ENCODE results near the gene RFX7. TPM values are rescaled to one million over a fixed set of nuclear protein-coding genes. Genes with fewer than 3 reads are reported as not detected.

The RFX7 gene
- total and polyA plus RNA-seq, 2 of the 8 experiments (the other 6 are each of a cell fraction or from before 2014, with no cell fraction given) = 10.4 to 40.9 TPM

DNA sequence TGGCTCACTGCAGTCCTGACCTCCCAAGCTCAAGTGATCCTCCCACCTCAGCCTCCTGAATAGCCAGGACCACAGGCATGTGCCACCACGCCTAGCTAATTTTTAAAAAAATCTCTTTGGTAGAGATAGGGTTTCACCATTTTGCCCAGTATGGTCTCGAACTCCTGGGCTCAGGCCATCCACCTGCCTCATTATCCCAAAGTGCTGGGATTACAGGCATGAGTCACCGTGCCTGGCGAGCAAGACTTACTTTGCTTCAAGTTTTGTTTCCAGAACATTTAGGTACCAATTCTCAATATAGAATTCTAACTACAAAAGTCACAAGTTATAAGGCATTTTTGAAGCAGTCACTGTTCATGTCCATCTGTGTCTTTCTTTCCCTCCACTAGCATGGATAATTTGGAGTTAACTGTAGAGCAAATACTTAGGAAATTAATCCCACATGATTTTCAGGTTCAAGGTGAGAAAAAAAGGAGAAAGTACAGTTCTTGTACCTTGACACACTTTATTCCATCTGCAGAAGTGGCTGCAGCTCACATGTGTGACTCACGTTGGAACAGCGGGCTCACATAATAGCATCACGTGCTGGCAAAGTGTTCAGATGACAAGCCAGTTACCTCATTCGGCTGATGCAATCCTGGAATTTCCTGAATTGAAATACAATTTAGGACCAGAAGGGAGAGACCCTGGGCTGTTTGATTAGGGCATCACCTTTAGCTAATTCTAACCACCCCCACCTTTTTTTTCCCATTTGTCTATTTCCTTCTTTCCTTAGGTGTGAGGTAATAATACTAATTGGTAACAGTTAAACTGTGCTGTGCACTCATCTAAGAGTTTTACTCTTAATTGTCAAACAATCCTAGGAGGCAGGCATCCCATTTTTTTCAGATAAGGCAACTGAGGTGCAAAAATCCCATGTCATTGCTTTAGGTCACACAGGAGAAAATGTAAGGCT is 203.3 kb downstream of the RFX7 start:
- ChIA-PET CTCF (ENCODE audit: partially characterized antibody) (interaction anchor here (1.1 to 3.2 kb wide), 2 partner anchors 13 to 22 kb away, joined by 6 to 18 read pairs; no protein-coding TSS in a partner anchor), POLR2A (ENCODE audit: partially characterized antibody) (no interaction called here)
- Histone ChIP-seq H2AFZ (ENCODE audit: low read length) (peak overlapping the region; percentile 81), H3K9me3 (ENCODE audit: insufficient read depth in 2 of 2, low read depth in 1 of 2, low read length in 1 of 2) (no peaks in the 10 kb centered on the region), H3K4me3 (ENCODE audit: extremely low read depth in 1 of 4, insufficient read depth in 2 of 4, low read depth in 3 of 4, low read length in 4 of 4) (no peak overlapping the region), H3K4ac (replicated peaks; ENCODE audit: insufficient read length, low read depth, low read length) (no peak overlapping the region), H4K5ac (ENCODE audit: insufficient read length, low read depth, low read length) (no peak overlapping the region), H3K14ac (ENCODE audit: insufficient read length) (no peak overlapping the region), H3K4me1 (replicated peaks in 1 of 4; ENCODE audit: control insufficient read depth in 3 of 4, insufficient read depth in 4 of 4, low read length in 3 of 4) (peaks cover 0 to 5% (median 2%) of the 10 kb centered on the region in 4 experiments; a peak in 4 of 7 replicates), H3K27ac (ENCODE audit: low read depth, low read length) (no peak overlapping the region), H3K56ac (replicated peaks; ENCODE audit: insufficient read length, low read depth, low read length) (no peak overlapping the region), H3K27me3 (replicated peaks in 1 of 4; ENCODE audit: control insufficient read depth in 3 of 4, extremely low read depth in 1 of 4, insufficient read depth in 3 of 4, low read length in 3 of 4) (no peaks in the 10 kb centered on the region), H3K36me3 (ENCODE audit: control insufficient read depth in 2 of 4, insufficient read depth in 4 of 4, low read length in 3 of 4) (no peaks in the 10 kb centered on the region), H4K8ac (ENCODE audit: extremely low read depth, insufficient read depth, low read length) (peak overlapping the region; percentile 14; the same call in 1 of the 2 replicates), H2BK120ac (replicated peaks; ENCODE audit: low read depth, low read length) (no peak overlapping the region), H4K20me1 (replicated peaks in 1 of 2; ENCODE audit: control insufficient read depth in 1 of 2, insufficient read depth in 2 of 2, low read length in 2 of 2) (no peaks in the 10 kb centered on the region), H3K23ac (ENCODE audit: insufficient read length) (no peak overlapping the region), H3K79me2 (ENCODE audit: control insufficient read depth in 1 of 2, insufficient read depth in 2 of 2, low read length in 2 of 2) (no peaks in the 10 kb centered on the region), H3K23me2 (ENCODE audit: low read depth, low read length) (no peaks in the 10 kb centered on the region), H2BK12ac (ENCODE audit: low read depth, low read length) (peak overlapping the region; percentile 20; the same call in 1 of the 2 replicates), H2BK15ac (ENCODE audit: low read length) (no peak overlapping the region), H3K79me1 (ENCODE audit: low read depth, low read length) (no peaks in the 10 kb centered on the region), H2BK20ac (ENCODE audit: low read length) (0 out of 2 replicates have a peak overlapping the region, but pooled peaks have one; percentile 56), H3K4me2 (ENCODE audit: insufficient read depth in 1 of 2, low read depth in 2 of 2, low read length in 2 of 2) (no peak overlapping the region), H2AK5ac (ENCODE audit: low read depth, low read length) (no peak overlapping the region; the same call in 1 of the 2 replicates), H2BK5ac (ENCODE audit: low read depth, low read length) (no peak overlapping the region), H3K9ac (replicated peaks in 1 of 4; ENCODE audit: extremely low read depth in 1 of 4, low read depth in 3 of 4, low read length in 3 of 4) (no peak overlapping the region), H4K91ac (replicated peaks; ENCODE audit: insufficient read length, low read length) (no peak overlapping the region), H3K18ac (ENCODE audit: extremely low read depth, low read length) (no peak overlapping the region)
- no peak for FAIRE-seq
- TF ChIP-seq CBX5 (IDR thresholded peaks at IDR 0.05; ENCODE audit: low read depth, low read length) (no peak), CEBPB (IDR thresholded peaks at IDR 0.05; ENCODE audit: low read depth, low read length) (peak; percentile 84), KDM1A (IDR thresholded peaks at IDR 0.05; ENCODE audit: borderline replicate concordance, low read length) (no peak), MAX (IDR thresholded peaks at IDR 0.05) (peak; percentile 58)
- TF ChIP-seq, protein P1, sequence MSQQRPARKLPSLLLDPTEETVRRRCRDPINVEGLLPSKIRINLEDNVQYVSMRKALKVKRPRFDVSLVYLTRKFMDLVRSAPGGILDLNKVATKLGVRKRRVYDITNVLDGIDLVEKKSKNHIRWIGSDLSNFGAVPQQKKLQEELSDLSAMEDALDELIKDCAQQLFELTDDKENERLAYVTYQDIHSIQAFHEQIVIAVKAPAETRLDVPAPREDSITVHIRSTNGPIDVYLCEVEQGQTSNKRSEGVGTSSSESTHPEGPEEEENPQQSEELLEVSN (IDR thresholded peaks at IDR 0.05) = peak; percentile 38; the same call in 1 of the 2 replicates
- TF ChIP-seq, protein P2, sequence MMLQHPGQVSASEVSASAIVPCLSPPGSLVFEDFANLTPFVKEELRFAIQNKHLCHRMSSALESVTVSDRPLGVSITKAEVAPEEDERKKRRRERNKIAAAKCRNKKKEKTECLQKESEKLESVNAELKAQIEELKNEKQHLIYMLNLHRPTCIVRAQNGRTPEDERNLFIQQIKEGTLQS (IDR thresholded peaks at IDR 0.05; ENCODE audit: insufficient read depth, low read depth, low read length) = 0 out of 2 replicates have a peak, but pooled peaks have one; percentile 29
- peak in 1 of 2 experiments; percentile 25 for DNase-seq (ENCODE audit: low read depth in 1 of 2, low spot score in 2 of 2)
- WGBS, 2 experiments (ENCODE audit: extremely low coverage in 1 of 2, insufficient coverage in 1 of 2, insufficient read length in 1 of 2, insufficient replicate concordance in 2 of 2, low coverage in 1 of 2, low lambda C conversion rate in 2 of 2, missing lambda C conversion rate in 1 of 2) = 85% methylated on average over 8 of the region's 8 CpGs; no CpG with 5 or more reads in 1 of the 2 experiments

All from H1 (cell line).